ENCODE data around the gene SOD2. TPM values are rescaled to one million over a fixed set of nuclear protein-coding genes. Genes with fewer than 3 reads are reported as not detected.
"Not testable (repeated sequence)": the region's sequence is repeated elsewhere in the genome, so short reads cannot be mapped to it uniquely, and the experiment has no call there.

The SOD2 gene
- total RNA-seq, 1 experiment from 2014 or later: 102 TPM

- DNase-seq (ENCODE audit: low read depth in 1 of 2, low spot score in 2 of 2): peak; percentile 49 to 53
- H3K27me3 ChIP-seq (replicated peaks): no peaks in the 10 kb centered on the region
- no peaks in the 10 kb centered on the region for H3K9me3 ChIP-seq (replicated peaks)
- H3K4me3 ChIP-seq: no peak overlapping the region
- H3K36me3 ChIP-seq: no peaks in the 10 kb centered on the region
- no peak overlapping the region for H3K27ac ChIP-seq
- H3K4me1 ChIP-seq (replicated peaks): peaks cover 14% of the 10 kb centered on the region
Measured at GRCh38 chr6:159701413-159701999, 8.5 kb upstream of the SOD2 start.

GRCh38 chr6:159700970-159701369 is 7.9 kb upstream of the SOD2 start:
- Histone ChIP-seq H3K27me3 (replicated peaks) (no peaks in the 10 kb centered on the region), H3K4me3 (no peak overlapping the region), H3K4me1 (replicated peaks) (peaks cover 20% of the 10 kb centered on the region), H3K9me3 (replicated peaks) (no peaks in the 10 kb centered on the region), H3K27ac (no peak overlapping the region), H3K36me3 (no peaks in the 10 kb centered on the region)
- DNase-seq (ENCODE audit: low read depth in 1 of 2, low spot score in 2 of 2): no peak

GRCh38 chr6:159695984-159696383 is 2.9 kb upstream of the SOD2 start:
- H3K4me3 ChIP-seq: no peak overlapping the region
- H3K4me1 ChIP-seq (replicated peaks): peaks cover 36% of the 10 kb centered on the region
- no peak overlapping the region for H3K27ac ChIP-seq
- no peaks in the 10 kb centered on the region for H3K27me3 ChIP-seq (replicated peaks)
- peaks cover 7% of the 10 kb centered on the region for H3K36me3 ChIP-seq
- peak in 1 of 2 experiments; percentile 30 for DNase-seq (ENCODE audit: low read depth in 1 of 2, low spot score in 2 of 2)
- H3K9me3 ChIP-seq (replicated peaks): no peaks in the 10 kb centered on the region

GRCh38 chr6:159693894-159694545 is 979 bp upstream of the SOD2 start:
- H3K4me1 ChIP-seq (replicated peaks): peaks cover 33% of the 10 kb centered on the region
- no peak overlapping the region; the same call in 1 of the 2 replicates for H3K27ac ChIP-seq
- no peak for DNase-seq (ENCODE audit: low read depth in 1 of 2, low spot score in 2 of 2)
- no peaks in the 10 kb centered on the region for H3K9me3 ChIP-seq (replicated peaks)
- H3K27me3 ChIP-seq (replicated peaks): no peaks in the 10 kb centered on the region
- H3K4me3 ChIP-seq: peak overlapping the region; percentile 92
- H3K36me3 ChIP-seq: peaks cover 17% of the 10 kb centered on the region

GRCh38 chr6:159692303-159693127 is 526 bp downstream of the SOD2 start:
- H3K36me3 ChIP-seq: peaks cover 24% of the 10 kb centered on the region
- peak; percentile 56 to 62 for DNase-seq (ENCODE audit: low read depth in 1 of 2, low spot score in 2 of 2)
- H3K4me1 ChIP-seq (replicated peaks): peaks cover 33% of the 10 kb centered on the region
- H3K4me3 ChIP-seq: peak overlapping the region; percentile 92
- no peaks in the 10 kb centered on the region for H3K9me3 ChIP-seq (replicated peaks)
- H3K27me3 ChIP-seq (replicated peaks): no peaks in the 10 kb centered on the region
- H3K27ac ChIP-seq: peak overlapping the region; percentile 93

GRCh38 chr6:159691963-159692287 is 1.1 kb downstream of the SOD2 start:
- H3K4me3 ChIP-seq: peak overlapping the region; percentile 92
- no peak for DNase-seq (ENCODE audit: low read depth in 1 of 2, low spot score in 2 of 2)
- peaks cover 28% of the 10 kb centered on the region for H3K36me3 ChIP-seq
- no peak overlapping the region for H3K27ac ChIP-seq
- H3K9me3 ChIP-seq (replicated peaks): no peaks in the 10 kb centered on the region
- H3K4me1 ChIP-seq (replicated peaks): peaks cover 33% of the 10 kb centered on the region
- no peaks in the 10 kb centered on the region for H3K27me3 ChIP-seq (replicated peaks)

GRCh38 chr6:159691133-159691962 is 1.7 kb downstream of the SOD2 start:
- H3K27me3 ChIP-seq (replicated peaks): no peaks in the 10 kb centered on the region
- peak in 1 of 2 experiments; percentile 67 for DNase-seq (ENCODE audit: low read depth in 1 of 2, low spot score in 2 of 2)
- H3K27ac ChIP-seq: peak overlapping the region; percentile 26; the same call in 1 of the 2 replicates
- H3K4me1 ChIP-seq (replicated peaks): peaks cover 32% of the 10 kb centered on the region
- peaks cover 34% of the 10 kb centered on the region for H3K36me3 ChIP-seq
- H3K4me3 ChIP-seq: peak overlapping the region; percentile 92; the same call in 1 of the 2 replicates
- no peaks in the 10 kb centered on the region for H3K9me3 ChIP-seq (replicated peaks)

- H3K4me3 ChIP-seq: not testable (repeated sequence)
Measured at GRCh38 chr6:159690135-159690534, 2.9 kb downstream of the SOD2 start.

GRCh38 chr6:159689001-159689400 is 4.0 kb downstream of the SOD2 start:
- H3K27me3 ChIP-seq (replicated peaks): no peaks in the 10 kb centered on the region
- H3K4me3 ChIP-seq: no peak overlapping the region
- DNase-seq (ENCODE audit: low read depth in 1 of 2, low spot score in 2 of 2): no peak
- peaks cover 23% of the 10 kb centered on the region for H3K4me1 ChIP-seq (replicated peaks)
- peaks cover 43% of the 10 kb centered on the region for H3K36me3 ChIP-seq
- H3K27ac ChIP-seq: no peak overlapping the region
- no peaks in the 10 kb centered on the region for H3K9me3 ChIP-seq (replicated peaks)

More at GRCh38 chr6:159690135-159690534, 2.9 kb downstream of the SOD2 start:
- not testable (repeated sequence) for H3K27me3 ChIP-seq (replicated peaks); H3K9me3 ChIP-seq (replicated peaks); DNase-seq (ENCODE audit: low read depth in 1 of 2, low spot score in 2 of 2); H3K27ac ChIP-seq
- H3K4me1 ChIP-seq (replicated peaks): peaks cover 25% of the 10 kb centered on the region
- H3K36me3 ChIP-seq: peaks cover 42% of the 10 kb centered on the region

- H3K27ac ChIP-seq: no peak overlapping the region
- H3K36me3 ChIP-seq: peaks cover 50% of the 10 kb centered on the region
- H3K4me1 ChIP-seq (replicated peaks): peaks cover 17% of the 10 kb centered on the region
- no peak overlapping the region for H3K4me3 ChIP-seq
- H3K27me3 ChIP-seq (replicated peaks): no peaks in the 10 kb centered on the region
- DNase-seq (ENCODE audit: low read depth in 1 of 2, low spot score in 2 of 2): no peak
- no peaks in the 10 kb centered on the region for H3K9me3 ChIP-seq (replicated peaks)
Measured at GRCh38 chr6:159688266-159688905, 4.7 kb downstream of the SOD2 start.

GRCh38 chr6:159687341-159687740 is 5.7 kb downstream of the SOD2 start:
- H3K27me3 ChIP-seq (replicated peaks): no peaks in the 10 kb centered on the region
- peaks cover 49% of the 10 kb centered on the region for H3K36me3 ChIP-seq
- H3K27ac ChIP-seq: no peak overlapping the region
- DNase-seq (ENCODE audit: low read depth in 1 of 2, low spot score in 2 of 2): no peak
- peaks cover 23% of the 10 kb centered on the region for H3K4me1 ChIP-seq (replicated peaks)
- H3K9me3 ChIP-seq (replicated peaks): no peaks in the 10 kb centered on the region
- H3K4me3 ChIP-seq: no peak overlapping the region

- no peaks in the 10 kb centered on the region for H3K9me3 ChIP-seq (replicated peaks)
- no peak overlapping the region for H3K27ac ChIP-seq
- peaks cover 23% of the 10 kb centered on the region for H3K4me1 ChIP-seq (replicated peaks)
- no peak for DNase-seq (ENCODE audit: low read depth in 1 of 2, low spot score in 2 of 2)
- peaks cover 51% of the 10 kb centered on the region for H3K36me3 ChIP-seq
- H3K27me3 ChIP-seq (replicated peaks): no peaks in the 10 kb centered on the region
- no peak overlapping the region for H3K4me3 ChIP-seq
Measured at GRCh38 chr6:159686703-159687102, 6.3 kb downstream of the SOD2 start.

GRCh38 chr6:159686040-159686439 is 7.0 kb downstream of the SOD2 start:
- no peak overlapping the region for H3K4me3 ChIP-seq
- H3K4me1 ChIP-seq (replicated peaks): peaks cover 20% of the 10 kb centered on the region
- no peak for DNase-seq (ENCODE audit: low read depth in 1 of 2, low spot score in 2 of 2)
- H3K9me3 ChIP-seq (replicated peaks): no peaks in the 10 kb centered on the region
- H3K27ac ChIP-seq: no peak overlapping the region
- no peaks in the 10 kb centered on the region for H3K27me3 ChIP-seq (replicated peaks)
- H3K36me3 ChIP-seq: peaks cover 58% of the 10 kb centered on the region
